Astrocyte (in vitro differentiated cells and primary cell): ENCODE measurements around the gene LPIN3.

Experiments
- EZH2 ChIP-seq: IDR thresholded peaks from 2 replicates; pipeline ENCODE4 v1.6.1; 2012; ENCODE audit warnings: mild to moderate bottlenecking, low read length, inconsistent platforms; ENCODE audit not compliant: insufficient read depth
- TF ChIP-seq, protein P1 (sequence below): IDR thresholded peaks from 2 replicates; pipeline ENCODE4 v1.5.1; 2011; ENCODE audit warnings: low read depth, mild to moderate bottlenecking, inconsistent platforms, low read length, moderate library complexity; ENCODE audit not compliant: insufficient read depth

DNA sequence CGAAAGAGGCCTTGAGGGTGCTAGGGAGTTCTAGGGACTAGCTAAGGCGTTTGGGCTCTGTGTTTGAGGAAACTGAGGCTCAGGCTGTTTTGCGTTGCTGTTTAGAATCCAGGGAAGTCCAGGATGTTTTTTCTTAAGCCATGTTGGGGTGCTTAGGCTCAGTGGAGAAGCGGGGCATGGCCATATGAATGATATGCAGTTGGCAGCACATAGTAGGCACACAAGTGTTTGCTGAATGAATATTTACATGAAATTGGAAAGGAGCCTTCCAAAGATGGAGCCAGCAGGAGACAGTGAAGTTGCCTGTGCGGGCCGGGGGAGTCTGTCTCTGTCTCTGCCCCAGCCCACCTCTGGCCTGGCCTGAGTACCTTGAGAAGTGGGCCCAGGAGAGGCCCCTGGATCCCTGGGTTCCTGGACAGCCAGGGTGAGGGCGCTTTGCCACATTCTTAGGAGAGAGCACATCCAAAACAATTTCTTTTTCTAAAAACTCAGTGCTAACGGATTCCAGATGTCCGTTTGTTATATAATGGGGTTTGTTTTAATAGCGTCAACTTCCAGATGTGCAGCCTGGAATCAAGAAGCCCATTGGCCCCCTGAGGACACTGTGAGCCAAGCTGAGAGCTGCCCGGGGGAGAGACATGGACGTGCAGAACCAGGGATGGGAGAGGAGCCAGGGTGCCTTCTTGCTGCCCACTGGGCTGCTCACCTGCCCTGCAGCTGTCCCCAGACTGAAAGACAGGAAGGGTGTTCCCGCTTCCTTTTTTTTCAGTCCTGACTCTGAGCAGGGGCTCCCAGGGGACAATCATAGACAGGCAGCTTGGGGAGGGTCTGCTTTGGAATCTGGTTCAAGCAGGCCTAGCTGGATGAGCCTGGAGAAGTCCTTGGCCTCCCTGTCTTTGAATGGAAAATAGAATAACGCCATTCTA, 46.1 kb downstream of the LPIN3 start:
- TF ChIP-seq, protein P1, sequence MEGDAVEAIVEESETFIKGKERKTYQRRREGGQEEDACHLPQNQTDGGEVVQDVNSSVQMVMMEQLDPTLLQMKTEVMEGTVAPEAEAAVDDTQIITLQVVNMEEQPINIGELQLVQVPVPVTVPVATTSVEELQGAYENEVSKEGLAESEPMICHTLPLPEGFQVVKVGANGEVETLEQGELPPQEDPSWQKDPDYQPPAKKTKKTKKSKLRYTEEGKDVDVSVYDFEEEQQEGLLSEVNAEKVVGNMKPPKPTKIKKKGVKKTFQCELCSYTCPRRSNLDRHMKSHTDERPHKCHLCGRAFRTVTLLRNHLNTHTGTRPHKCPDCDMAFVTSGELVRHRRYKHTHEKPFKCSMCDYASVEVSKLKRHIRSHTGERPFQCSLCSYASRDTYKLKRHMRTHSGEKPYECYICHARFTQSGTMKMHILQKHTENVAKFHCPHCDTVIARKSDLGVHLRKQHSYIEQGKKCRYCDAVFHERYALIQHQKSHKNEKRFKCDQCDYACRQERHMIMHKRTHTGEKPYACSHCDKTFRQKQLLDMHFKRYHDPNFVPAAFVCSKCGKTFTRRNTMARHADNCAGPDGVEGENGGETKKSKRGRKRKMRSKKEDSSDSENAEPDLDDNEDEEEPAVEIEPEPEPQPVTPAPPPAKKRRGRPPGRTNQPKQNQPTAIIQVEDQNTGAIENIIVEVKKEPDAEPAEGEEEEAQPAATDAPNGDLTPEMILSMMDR = no peak
- TF ChIP-seq EZH2 = no peak
